ENCODE results near the gene SLC4A1. TPM values are rescaled to one million over a fixed set of nuclear protein-coding genes. Genes with fewer than 3 reads are reported as not detected.

SLC4A1 gene
- total and polyA plus RNA-seq, 2 experiments from 2014 or later, result not detected

GRCh38 chr17:44230140-44230539 is 37.8 kb downstream of the SLC4A1 start:
- DNase-seq (ENCODE audit: low spot score), result no peak
- Histone ChIP-seq H3K4me3 (no peak overlapping the region), H3K27ac (no peak overlapping the region), H3K27me3 (no peaks in the 10 kb centered on the region), H3K36me3 (replicated peaks; ENCODE audit: insufficient read depth, low read depth) (no peaks in the 10 kb centered on the region), H3K4me2 (no peak overlapping the region), H3K4me1 (ENCODE audit: insufficient read depth) (no peaks in the 10 kb centered on the region), H3K79me2 (no peaks in the 10 kb centered on the region), H3K9me2 (replicated peaks; ENCODE audit: insufficient read depth) (no peaks in the 10 kb centered on the region), H2AFZ (no peak overlapping the region), H4K20me1 (ENCODE audit: insufficient read depth, poor library complexity, severe bottlenecking) (no peaks in the 10 kb centered on the region), H3K9me3 (ENCODE audit: low read depth) (no peaks in the 10 kb centered on the region)
- TF ChIP-seq, protein P1, sequence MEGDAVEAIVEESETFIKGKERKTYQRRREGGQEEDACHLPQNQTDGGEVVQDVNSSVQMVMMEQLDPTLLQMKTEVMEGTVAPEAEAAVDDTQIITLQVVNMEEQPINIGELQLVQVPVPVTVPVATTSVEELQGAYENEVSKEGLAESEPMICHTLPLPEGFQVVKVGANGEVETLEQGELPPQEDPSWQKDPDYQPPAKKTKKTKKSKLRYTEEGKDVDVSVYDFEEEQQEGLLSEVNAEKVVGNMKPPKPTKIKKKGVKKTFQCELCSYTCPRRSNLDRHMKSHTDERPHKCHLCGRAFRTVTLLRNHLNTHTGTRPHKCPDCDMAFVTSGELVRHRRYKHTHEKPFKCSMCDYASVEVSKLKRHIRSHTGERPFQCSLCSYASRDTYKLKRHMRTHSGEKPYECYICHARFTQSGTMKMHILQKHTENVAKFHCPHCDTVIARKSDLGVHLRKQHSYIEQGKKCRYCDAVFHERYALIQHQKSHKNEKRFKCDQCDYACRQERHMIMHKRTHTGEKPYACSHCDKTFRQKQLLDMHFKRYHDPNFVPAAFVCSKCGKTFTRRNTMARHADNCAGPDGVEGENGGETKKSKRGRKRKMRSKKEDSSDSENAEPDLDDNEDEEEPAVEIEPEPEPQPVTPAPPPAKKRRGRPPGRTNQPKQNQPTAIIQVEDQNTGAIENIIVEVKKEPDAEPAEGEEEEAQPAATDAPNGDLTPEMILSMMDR (IDR thresholded peaks at IDR 0.05; ENCODE audit: poor library complexity), result no peak
- TF ChIP-seq EZH2phosphoT487 (IDR thresholded peaks at IDR 0.05; ENCODE audit: low read depth, severe bottlenecking, unreplicated experiment) (no peak), EZH2 (IDR thresholded peaks at IDR 0.05; ENCODE audit: borderline replicate concordance) (no peak)
- WGBS (ENCODE audit: low lambda C conversion rate, missing lambda C conversion rate), result 85% methylated on average over 9 of the region's 9 CpGs

DNA sequence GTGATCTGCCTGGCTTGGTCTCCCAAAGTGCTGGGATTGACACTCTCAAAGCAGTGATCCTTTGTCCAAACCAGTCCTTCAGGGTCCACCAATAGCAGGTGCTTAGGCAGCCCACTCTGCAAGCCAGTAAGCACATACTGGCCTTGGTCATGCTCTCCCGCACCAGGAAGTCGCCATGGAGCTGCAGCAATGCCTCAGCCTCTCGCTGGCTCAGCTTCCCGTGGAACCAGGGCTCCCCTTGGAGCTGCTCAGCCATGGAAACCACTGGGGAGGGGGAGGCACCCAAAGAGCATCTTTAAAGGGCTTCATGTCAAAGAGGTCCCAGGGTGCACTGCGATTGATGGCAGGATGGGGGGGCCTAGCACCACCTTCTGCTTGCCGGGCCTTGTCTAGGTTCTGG is 38.8 kb downstream of the SLC4A1 start:
- no peak overlapping the region for H3K4me2 ChIP-seq
- no peaks in the 10 kb centered on the region for H3K4me1 ChIP-seq (ENCODE audit: insufficient read depth)
- H3K27ac ChIP-seq, result no peak overlapping the region
- H3K27me3 ChIP-seq, result no peaks in the 10 kb centered on the region
- 91% methylated on average over 6 of the region's 6 CpGs for WGBS (ENCODE audit: low lambda C conversion rate, missing lambda C conversion rate)
- no peaks in the 10 kb centered on the region for H3K9me3 ChIP-seq (ENCODE audit: low read depth)
- no peaks in the 10 kb centered on the region for H3K36me3 ChIP-seq (replicated peaks; ENCODE audit: insufficient read depth, low read depth)
- no peak overlapping the region for H3K4me3 ChIP-seq
- H3K79me2 ChIP-seq, result no peaks in the 10 kb centered on the region
- no peaks in the 10 kb centered on the region for H3K9me2 ChIP-seq (replicated peaks; ENCODE audit: insufficient read depth)
- TF ChIP-seq, protein P1 (IDR thresholded peaks at IDR 0.05; ENCODE audit: poor library complexity), result no peak
- TF ChIP-seq EZH2phosphoT487 (IDR thresholded peaks at IDR 0.05; ENCODE audit: low read depth, severe bottlenecking, unreplicated experiment) (no peak), EZH2 (IDR thresholded peaks at IDR 0.05; ENCODE audit: borderline replicate concordance) (no peak)
- DNase-seq (ENCODE audit: low spot score), result no peak
- H2AFZ ChIP-seq, result no peak overlapping the region
- no peaks in the 10 kb centered on the region for H4K20me1 ChIP-seq (ENCODE audit: insufficient read depth, poor library complexity, severe bottlenecking)

DNA sequence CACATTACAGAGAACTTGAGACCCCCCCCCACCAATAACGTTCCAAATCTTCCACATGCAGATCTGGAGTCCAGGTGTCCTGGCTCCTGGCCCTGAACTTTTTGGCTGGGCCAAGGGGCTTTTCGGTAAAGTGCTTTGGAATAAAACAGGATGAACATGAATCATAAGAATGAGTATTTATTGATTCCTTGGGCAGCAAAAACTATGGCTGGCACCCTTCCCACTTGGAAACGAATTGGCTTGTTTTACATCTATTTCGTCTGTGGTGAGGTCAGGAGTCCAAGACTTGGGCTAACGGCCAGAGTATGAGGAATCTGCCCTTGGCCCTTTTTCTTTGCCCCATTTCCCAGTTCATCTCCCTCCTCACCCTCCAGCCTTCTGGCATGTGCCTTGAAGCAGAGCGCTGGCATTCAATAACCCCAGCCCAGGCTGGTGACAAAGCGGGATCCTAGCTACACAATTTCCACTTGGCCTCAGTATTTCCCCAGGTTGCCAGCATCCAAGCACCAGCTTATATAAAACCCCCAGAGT is 44.3 kb downstream of the SLC4A1 start:
- Histone ChIP-seq H3K4me2 (peak overlapping the region; percentile 97), H3K27ac (no peak overlapping the region)
- WGBS (ENCODE audit: low lambda C conversion rate, missing lambda C conversion rate), result 73% methylated on average over 7 of the region's 7 CpGs

More for the DNA sequence above, 44.3 kb downstream of the SLC4A1 start:
- Histone ChIP-seq H3K4me1 (ENCODE audit: insufficient read depth) (peaks cover 13% of the 10 kb centered on the region), H4K20me1 (ENCODE audit: insufficient read depth, poor library complexity, severe bottlenecking) (no peaks in the 10 kb centered on the region), H3K27me3 (no peaks in the 10 kb centered on the region), H3K36me3 (replicated peaks; ENCODE audit: insufficient read depth, low read depth) (no peaks in the 10 kb centered on the region), H3K9me2 (replicated peaks; ENCODE audit: insufficient read depth) (no peaks in the 10 kb centered on the region), H3K4me3 (no peak overlapping the region), H3K79me2 (peaks cover 20% of the 10 kb centered on the region), H3K9me3 (ENCODE audit: low read depth) (no peaks in the 10 kb centered on the region), H2AFZ (no peak overlapping the region)
- TF ChIP-seq, protein P1 (IDR thresholded peaks at IDR 0.05; ENCODE audit: poor library complexity), result no peak
- TF ChIP-seq EZH2phosphoT487 (IDR thresholded peaks at IDR 0.05; ENCODE audit: low read depth, severe bottlenecking, unreplicated experiment), result no peak
- TF ChIP-seq EZH2 (IDR thresholded peaks at IDR 0.05; ENCODE audit: borderline replicate concordance), result no peak
- DNase-seq (ENCODE audit: low spot score), result no peak
